AG04449 (cell line): Measurements from ENCODE around the gene SDSL.

Experiments used
- CTCF ChIA-PET: fragments of 350-600 bp; formaldehyde crosslinking; extraction: SDS; loops from one replicate; lab custom pipeline; 2021; ENCODE audit warnings: antibody characterized with exemption; lab: Yijun Ruan, JAX
- POLR2A ChIA-PET: fragments of 400-600, 350-600 bp; formaldehyde crosslinking; extraction: SDS; loops from one replicate; lab custom pipeline; 2020; ENCODE audit warnings: antibody characterized with exemption, inconsistent platforms; lab: Yijun Ruan, JAX
- DNase-seq: peaks from one replicate; pipeline ENCODE4 v3.0.0-alpha.2; 2010; ENCODE audit warnings: low read depth, low spot score
- H3K4me3 ChIP-seq: 2 replicates; pipeline ENCODE4 v1.5.1; 2011; ENCODE audit warnings: low read depth, mild to moderate bottlenecking, control low read depth, low read length
- TF ChIP-seq, protein P1 (sequence below): IDR thresholded peaks from one replicate; pipeline ENCODE4 v1.5.1; 2011; ENCODE audit warnings: mild to moderate bottlenecking, moderate library complexity, low read length, control low read depth, inconsistent platforms; ENCODE audit not compliant: insufficient read depth; ENCODE audit errors: missing control alignments

The SDSL gene

DNA sequence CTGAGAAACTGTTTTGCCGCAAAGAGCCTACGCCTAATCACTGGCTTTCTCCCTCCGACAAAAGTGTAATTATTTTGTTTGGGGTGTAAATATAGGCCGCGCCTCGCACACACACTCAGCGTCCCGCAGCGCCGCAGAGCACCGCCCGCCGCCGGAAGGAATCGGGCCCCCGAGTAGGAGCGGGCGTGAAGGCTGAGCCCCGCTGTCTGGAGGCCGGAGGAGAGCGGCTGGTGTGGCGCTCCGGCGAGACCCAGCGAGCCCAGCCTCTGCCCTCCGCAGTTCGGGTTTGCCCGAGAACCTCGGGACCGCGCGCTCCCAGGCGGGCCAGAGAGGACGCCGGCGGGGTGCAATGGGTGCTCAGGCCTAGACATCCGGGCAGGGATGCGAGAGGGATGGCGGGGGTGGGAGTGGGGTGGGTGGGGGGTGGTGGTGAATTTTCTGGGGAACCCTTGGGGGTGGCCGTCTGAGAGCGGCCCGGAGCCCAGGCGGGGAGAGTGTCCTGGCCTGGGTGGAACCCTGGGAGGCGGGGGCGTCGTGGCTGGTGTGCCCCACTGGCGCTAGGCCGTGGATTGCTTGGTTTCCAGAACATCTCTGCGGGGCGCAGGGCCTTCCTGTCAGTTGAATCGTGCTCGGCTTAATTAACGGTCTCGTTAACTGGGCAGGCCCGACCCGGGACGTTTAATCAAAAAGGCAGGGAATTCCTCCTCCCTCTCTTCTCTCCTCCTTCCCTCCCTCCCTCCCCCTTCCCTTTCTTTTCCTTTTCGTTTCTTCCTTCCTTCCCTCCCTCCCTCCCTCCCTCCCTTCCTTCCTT, 54.2 kb downstream of the SDSL start:
- DNase-seq, result no peak
- POLR2A ChIA-PET, result no interaction called here
- TF ChIP-seq, protein P1, sequence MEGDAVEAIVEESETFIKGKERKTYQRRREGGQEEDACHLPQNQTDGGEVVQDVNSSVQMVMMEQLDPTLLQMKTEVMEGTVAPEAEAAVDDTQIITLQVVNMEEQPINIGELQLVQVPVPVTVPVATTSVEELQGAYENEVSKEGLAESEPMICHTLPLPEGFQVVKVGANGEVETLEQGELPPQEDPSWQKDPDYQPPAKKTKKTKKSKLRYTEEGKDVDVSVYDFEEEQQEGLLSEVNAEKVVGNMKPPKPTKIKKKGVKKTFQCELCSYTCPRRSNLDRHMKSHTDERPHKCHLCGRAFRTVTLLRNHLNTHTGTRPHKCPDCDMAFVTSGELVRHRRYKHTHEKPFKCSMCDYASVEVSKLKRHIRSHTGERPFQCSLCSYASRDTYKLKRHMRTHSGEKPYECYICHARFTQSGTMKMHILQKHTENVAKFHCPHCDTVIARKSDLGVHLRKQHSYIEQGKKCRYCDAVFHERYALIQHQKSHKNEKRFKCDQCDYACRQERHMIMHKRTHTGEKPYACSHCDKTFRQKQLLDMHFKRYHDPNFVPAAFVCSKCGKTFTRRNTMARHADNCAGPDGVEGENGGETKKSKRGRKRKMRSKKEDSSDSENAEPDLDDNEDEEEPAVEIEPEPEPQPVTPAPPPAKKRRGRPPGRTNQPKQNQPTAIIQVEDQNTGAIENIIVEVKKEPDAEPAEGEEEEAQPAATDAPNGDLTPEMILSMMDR, result no peak
- H3K4me3 ChIP-seq, result no peak overlapping the region
- CTCF ChIA-PET, result no interaction called here

DNA sequence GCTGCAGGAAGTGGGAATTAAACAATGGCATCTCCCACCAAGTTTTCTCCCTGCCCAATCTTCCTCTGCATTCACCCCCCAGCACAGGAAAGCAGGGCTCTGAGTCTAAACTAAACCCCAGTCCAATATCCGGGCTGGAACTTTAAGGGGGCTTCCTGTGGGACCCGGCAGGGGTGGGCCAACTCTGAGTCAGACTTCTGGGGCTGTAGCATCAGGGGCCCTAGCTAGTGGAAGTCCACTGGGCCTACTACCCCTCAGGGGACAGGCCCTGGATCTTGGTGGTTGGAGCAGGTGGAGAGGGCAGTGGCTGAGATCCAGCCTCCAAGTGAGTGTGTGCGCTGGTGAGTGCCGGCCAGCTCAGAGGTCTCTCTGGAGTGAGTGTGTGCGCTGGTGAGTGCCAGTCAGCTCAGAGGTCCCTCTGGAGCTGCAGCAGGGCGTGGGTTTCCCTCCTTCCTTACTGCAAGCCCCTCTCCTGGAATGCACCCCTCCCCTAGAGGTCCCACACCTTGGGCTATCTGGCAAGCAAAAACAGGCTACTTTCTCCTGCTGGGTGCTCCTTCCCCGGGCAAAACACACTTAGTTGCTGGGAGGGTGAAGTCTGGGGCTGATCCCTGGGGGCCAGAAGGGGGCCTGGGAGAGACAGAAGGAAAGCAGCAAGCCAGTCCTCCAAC, 55.1 kb downstream of the SDSL start:
- TF ChIP-seq, protein P1, result no peak
- no peak overlapping the region for H3K4me3 ChIP-seq
- no peak for DNase-seq
- ChIA-PET POLR2A (interaction anchor here (1.0 kb wide), 1 partner anchor 398 kb away, joined by 3 read pairs; no protein-coding TSS in a partner anchor), CTCF (no interaction called here)

DNA sequence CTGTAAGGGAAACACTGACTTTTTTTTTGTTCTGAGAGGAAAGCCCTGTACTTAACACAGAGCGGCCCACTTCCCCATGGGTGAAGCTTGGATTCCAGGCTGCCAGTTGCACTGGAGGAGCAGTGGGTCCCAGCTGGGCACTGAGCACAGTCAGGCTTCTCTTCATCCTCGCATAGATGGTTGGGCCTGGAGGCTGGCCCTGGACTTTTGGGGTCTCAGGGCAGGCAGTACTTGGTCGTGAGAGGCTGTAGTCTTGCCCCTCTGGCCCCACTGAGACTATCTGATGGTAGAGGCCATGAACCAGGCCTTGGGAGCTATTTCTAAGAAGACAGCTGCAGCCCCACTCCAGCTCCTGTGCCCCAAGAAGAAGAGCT, 55.6 kb downstream of the SDSL start:
- DNase-seq, result no peak
- H3K4me3 ChIP-seq, result no peak overlapping the region
- CTCF ChIA-PET, result no interaction called here
- TF ChIP-seq, protein P1, result no peak
- POLR2A ChIA-PET, result interaction anchor here (1.0 kb wide), 1 partner anchor 397 kb away, joined by 3 read pairs; no protein-coding TSS in a partner anchor

DNA sequence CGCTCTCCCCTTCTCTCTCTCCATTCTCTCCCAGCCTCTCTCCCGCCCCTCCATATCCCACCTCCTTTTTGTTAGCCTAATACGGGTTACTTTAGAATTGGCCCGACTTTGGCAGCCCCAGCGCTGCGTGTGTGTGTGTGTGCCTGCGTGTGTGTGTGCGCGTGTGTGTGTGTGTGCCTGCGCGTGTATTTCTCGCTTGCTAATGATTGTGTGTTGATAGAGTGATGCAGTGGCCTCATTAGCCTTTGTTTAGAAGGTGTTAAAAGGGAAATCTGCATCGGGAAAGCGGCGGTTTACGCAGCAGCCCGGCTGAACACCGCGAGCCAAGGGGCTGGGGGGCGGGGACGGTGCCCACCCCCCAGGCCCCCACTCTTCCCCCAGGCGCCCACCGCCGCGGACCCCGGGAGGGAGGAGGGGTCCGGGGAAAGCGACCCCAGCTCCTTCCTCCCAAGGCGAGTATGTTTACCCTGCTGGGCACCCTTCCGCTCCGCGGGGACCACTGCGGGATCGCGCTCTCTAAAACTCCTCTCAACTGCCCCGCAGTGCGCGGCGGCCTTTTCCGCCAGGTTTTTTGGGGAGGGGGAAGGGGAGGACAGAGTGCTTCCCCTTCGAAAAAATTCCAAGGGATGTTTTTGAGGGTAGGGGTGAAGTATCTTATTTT, 56.3 kb downstream of the SDSL start:
- ChIA-PET CTCF (no interaction called here), POLR2A (interaction anchor here (1.0 kb wide), 1 partner anchor 397 kb away, joined by 3 read pairs; no protein-coding TSS in a partner anchor)
- no peak overlapping the region for H3K4me3 ChIP-seq
- TF ChIP-seq, protein P1, result no peak
- DNase-seq, result no peak

DNA sequence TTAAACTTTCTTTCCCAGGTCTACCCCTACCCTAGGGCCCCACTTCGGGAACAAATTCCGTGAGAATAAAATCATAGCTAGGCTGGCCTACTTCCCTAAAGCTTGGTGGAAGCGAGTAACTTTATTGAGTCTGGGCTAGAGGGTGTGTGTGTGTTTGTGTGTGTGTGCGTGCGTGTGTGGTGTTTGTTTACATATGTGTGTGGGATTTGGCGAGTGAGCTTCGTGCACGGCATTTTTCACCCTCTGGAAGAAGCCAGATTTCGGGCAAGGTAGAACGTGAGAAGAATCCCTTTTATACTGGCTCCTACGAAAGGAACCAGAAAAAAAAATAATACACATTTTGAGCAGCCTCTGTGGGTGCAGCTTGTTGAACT, 57.0 kb downstream of the SDSL start:
- ChIA-PET CTCF (no interaction called here), POLR2A (no interaction called here)
- no peak overlapping the region for H3K4me3 ChIP-seq
- no peak for DNase-seq
- TF ChIP-seq, protein P1, result no peak
